ENCODE data around the gene FLT4. TPM values are rescaled to one million over a fixed set of nuclear protein-coding genes. Genes with fewer than 3 reads are reported as not detected.

FLT4 gene
- total RNA-seq, 1 donor from 2014 or later = 2.0 TPM

DNA sequence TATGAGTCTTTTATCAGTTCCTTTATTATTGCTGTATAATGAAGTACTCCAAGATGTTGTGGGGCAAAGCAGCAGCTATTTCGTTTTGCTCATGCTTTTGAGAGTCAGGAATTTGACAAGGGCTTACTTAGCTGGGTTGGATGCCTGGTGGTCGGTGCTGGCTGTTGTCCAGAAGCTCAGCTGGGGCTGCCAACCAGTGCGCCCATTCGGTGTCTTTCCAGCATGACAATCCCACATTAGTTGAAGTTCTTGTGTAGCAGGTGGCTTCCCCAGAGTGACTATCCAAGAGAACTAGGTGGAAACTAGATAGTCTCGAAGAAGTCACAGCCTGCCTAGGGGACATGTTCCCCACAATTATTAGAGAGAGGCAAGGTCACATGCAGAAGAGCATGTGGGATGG lies 3.4 kb upstream of the FLT4 start:
- Mint-ChIP-seq H3K27me3 (peaks cover 66% of the 10 kb centered on the region), H3K27ac (no peak overlapping the region), H3K4me1 (ENCODE audit: low read depth) (peaks cover 5% of the 10 kb centered on the region), H3K36me3 (ENCODE audit: insufficient read depth) (no peaks in the 10 kb centered on the region), H3K4me3 (ENCODE audit: low read depth) (no peak overlapping the region), H3K9me3 (ENCODE audit: low read depth) (no peaks in the 10 kb centered on the region)
- TF ChIP-seq, protein P1, sequence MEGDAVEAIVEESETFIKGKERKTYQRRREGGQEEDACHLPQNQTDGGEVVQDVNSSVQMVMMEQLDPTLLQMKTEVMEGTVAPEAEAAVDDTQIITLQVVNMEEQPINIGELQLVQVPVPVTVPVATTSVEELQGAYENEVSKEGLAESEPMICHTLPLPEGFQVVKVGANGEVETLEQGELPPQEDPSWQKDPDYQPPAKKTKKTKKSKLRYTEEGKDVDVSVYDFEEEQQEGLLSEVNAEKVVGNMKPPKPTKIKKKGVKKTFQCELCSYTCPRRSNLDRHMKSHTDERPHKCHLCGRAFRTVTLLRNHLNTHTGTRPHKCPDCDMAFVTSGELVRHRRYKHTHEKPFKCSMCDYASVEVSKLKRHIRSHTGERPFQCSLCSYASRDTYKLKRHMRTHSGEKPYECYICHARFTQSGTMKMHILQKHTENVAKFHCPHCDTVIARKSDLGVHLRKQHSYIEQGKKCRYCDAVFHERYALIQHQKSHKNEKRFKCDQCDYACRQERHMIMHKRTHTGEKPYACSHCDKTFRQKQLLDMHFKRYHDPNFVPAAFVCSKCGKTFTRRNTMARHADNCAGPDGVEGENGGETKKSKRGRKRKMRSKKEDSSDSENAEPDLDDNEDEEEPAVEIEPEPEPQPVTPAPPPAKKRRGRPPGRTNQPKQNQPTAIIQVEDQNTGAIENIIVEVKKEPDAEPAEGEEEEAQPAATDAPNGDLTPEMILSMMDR (IDR thresholded peaks at IDR 0.05; ENCODE audit: unreplicated experiment) = no peak
- DNase-seq (ENCODE audit: low spot score, unreplicated experiment) = no peak

DNA sequence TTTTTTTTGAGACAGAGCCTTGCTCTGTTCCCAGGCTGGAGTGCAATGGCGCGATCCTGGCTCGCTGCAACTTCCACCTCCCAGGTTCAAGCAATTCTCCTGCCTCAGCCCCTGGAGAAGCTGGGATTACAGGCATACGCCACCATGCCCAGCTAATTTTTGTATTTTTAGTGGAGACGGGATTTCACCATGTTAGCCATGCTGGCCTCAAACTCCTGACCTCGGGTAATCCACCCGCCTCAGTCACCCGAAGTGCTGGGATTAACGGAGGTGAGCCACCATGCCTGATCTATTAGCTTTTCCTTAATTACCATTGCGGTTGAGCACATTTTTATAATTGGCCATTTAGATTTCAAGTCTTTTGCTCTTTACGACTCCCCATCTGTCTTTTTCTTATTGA lies 2.9 kb upstream of the FLT4 start:
- H3K9me3 Mint-ChIP-seq (ENCODE audit: low read depth) = no peaks in the 10 kb centered on the region
- TF ChIP-seq, protein P1 (IDR thresholded peaks at IDR 0.05; ENCODE audit: unreplicated experiment) = no peak
- peaks cover 5% of the 10 kb centered on the region for H3K4me1 Mint-ChIP-seq (ENCODE audit: low read depth)
- no peaks in the 10 kb centered on the region for H3K36me3 Mint-ChIP-seq (ENCODE audit: insufficient read depth)
- no peak for DNase-seq (ENCODE audit: low spot score, unreplicated experiment)
- peaks cover 71% of the 10 kb centered on the region for H3K27me3 Mint-ChIP-seq
- no peak overlapping the region for H3K4me3 Mint-ChIP-seq (ENCODE audit: low read depth)
- H3K27ac Mint-ChIP-seq = no peak overlapping the region

DNA sequence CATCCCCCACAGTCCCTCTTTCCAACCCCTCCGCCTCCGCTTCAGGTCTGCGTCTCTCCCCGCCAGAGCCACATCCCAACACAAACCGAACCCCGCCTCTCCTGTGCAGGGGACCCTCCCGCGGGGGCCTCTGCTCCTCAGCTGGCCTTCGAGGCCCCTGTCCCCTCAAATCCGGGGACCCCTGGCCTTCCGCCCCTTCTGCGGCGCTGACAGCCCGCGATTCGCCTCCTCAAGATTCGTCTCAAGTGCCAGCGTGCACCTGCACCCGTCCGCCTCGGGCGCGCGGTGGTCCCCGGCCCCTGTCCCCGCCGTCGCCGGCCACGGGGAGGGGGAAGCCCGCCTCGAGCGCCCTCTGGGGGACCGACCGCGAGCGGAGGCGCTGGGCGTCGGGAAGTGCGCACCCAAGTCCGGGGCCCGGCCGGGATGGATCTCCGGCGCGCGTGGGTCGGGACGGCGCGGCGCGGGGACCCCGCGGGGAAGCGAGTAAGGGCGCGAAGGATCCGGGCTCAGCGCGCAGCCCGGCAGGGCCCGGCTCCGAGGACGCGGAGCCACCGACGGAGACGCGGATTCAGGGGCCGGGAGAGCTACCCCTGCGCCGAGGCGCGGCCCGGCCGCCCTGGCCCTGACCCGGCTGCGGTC lies 623 bp downstream of the FLT4 start:
- Mint-ChIP-seq H3K4me3 (ENCODE audit: low read depth) (peak overlapping the region; percentile 51), H3K27me3 (peaks cover 82% of the 10 kb centered on the region), H3K27ac (no peak overlapping the region), H3K36me3 (ENCODE audit: insufficient read depth) (no peaks in the 10 kb centered on the region), H3K9me3 (ENCODE audit: low read depth) (no peaks in the 10 kb centered on the region), H3K4me1 (ENCODE audit: low read depth) (peaks cover 5% of the 10 kb centered on the region)
- peak; percentile 53 for DNase-seq (ENCODE audit: low spot score, unreplicated experiment)
- TF ChIP-seq, protein P1 (IDR thresholded peaks at IDR 0.05; ENCODE audit: unreplicated experiment) = peak; percentile 60

DNA sequence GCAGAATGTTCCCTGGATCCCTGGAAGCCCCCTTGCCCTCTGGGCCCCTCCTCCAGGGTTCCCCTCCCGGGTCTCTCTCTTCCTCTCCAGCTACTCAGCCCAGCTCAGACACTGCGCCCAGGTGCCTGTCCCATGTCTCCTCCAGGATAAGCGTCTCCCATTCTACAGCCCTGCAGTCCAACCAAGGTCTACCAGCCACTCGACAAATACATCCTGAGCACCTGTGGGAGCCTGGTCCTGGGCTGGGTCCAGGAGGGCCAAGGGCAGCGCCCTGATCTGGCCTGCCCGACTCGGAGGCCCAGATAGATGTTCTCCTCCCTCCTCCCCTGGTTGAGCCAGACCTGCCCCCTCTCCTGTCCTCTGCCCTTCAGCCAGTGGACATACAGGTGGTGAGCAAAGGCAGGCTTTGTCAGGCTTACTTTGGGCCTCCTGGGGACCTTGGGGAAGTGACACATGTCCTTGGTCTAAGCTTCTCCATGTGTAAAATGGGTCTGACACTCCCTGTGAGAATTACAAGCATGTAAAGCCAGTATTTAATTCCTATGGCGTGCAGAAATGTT lies 1.4 kb downstream of the FLT4 start:
- Mint-ChIP-seq H3K27ac (no peak overlapping the region), H3K4me1 (ENCODE audit: low read depth) (peaks cover 5% of the 10 kb centered on the region), H3K36me3 (ENCODE audit: insufficient read depth) (no peaks in the 10 kb centered on the region), H3K4me3 (ENCODE audit: low read depth) (peak overlapping the region; percentile 51), H3K9me3 (ENCODE audit: low read depth) (no peaks in the 10 kb centered on the region), H3K27me3 (peaks cover 87% of the 10 kb centered on the region)
- TF ChIP-seq, protein P1 (IDR thresholded peaks at IDR 0.05; ENCODE audit: unreplicated experiment) = no peak
- no peak for DNase-seq (ENCODE audit: low spot score, unreplicated experiment)

DNA sequence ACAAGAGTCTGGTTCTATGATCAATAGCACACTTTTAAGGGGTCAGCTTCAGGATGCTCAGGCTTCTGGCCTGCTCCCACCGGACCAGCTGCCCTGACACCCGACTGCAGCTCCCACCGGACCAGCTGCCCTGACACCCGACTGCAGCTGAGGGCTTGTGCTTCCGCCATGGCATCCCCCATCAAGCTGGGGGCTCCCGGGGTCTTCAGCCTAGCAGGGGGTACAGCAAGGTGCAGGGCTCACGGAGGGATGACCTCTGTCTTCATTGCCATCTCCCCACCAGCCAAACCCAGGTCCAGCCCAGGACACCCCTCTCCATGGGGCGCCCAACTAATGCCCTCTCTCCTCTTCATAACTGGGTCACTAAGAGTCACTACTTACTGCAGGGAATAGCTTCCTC lies 1.9 kb downstream of the FLT4 start:
- H3K36me3 Mint-ChIP-seq (ENCODE audit: insufficient read depth) = no peaks in the 10 kb centered on the region
- no peaks in the 10 kb centered on the region for H3K9me3 Mint-ChIP-seq (ENCODE audit: low read depth)
- TF ChIP-seq, protein P1 (IDR thresholded peaks at IDR 0.05; ENCODE audit: unreplicated experiment) = no peak
- peaks cover 5% of the 10 kb centered on the region for H3K4me1 Mint-ChIP-seq (ENCODE audit: low read depth)
- peaks cover 87% of the 10 kb centered on the region for H3K27me3 Mint-ChIP-seq
- H3K4me3 Mint-ChIP-seq (ENCODE audit: low read depth) = no peak overlapping the region
- H3K27ac Mint-ChIP-seq = no peak overlapping the region
- no peak for DNase-seq (ENCODE audit: low spot score, unreplicated experiment)

Data from progenitor cell of endocrine pancreas (in vitro differentiated cells).